ENCODE results near the gene ABCG1. TPM values are rescaled to one million over a fixed set of nuclear protein-coding genes. Genes with fewer than 3 reads are reported as not detected.

Gene ABCG1
- total RNA-seq (2021) (4.4 and 5.6 TPM in 2 replicates), Bru-seq, nascent RNA (percentile 28 among the genes with signal in this experiment), BruChase-seq, experiment 1, labeled RNA remaining after a 2-hour chase (percentile 29 among the genes with signal in this experiment), BruChase-seq, experiment 2, labeled RNA remaining after a 6-hour chase (percentile 29 among the genes with signal in this experiment)
- long read RNA-seq, transcript ABCG1-205 (15 exons, 2,998 nt): major isoform, 7 of 11 reads
- long read RNA-seq, partial matches to known transcripts: 1 of 11 reads
- long read RNA-seq, other reads (novel, unspliced or antisense): 2 of 11 reads

DNA sequence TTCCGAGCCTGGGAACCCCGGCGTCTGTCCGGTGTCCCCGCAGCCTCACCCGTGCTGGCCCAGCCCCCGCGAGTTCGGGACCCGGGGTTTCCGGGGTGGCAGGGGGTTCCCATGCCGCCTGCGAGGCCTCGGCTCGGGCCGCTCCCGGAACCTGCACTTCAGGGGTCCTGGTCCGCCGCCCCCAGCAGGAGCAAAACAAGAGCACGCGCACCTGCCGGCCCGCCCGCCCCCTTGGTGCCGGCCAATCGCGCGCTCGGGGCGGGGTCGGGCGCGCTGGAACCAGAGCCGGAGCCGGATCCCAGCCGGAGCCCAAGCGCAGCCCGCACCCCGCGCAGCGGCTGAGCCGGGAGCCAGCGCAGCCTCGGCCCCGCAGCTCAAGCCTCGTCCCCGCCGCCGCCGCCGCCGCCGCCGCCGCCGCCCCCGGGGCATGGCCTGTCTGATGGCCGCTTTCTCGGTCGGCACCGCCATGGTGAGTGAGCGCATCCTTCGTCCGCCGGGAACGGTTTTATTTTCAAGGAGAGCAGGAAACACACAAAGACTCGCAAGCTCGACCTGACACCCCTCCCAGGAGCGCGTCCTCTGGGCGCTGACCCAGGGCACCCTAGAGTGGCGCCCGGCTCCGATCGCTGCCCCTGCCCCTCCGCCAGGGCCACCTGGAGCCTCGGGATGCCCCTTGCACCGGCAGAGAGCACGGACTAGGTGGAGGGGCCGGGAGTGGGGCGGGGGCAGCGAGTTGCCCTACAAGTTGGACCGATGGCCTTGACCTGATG, at the start of gene ABCG1:
TSS of gene ABCG1 (plus strand) at position 305 of the 770 bp plus-strand sequence. CDS start at position 428, 123 bp downstream.
- H3K27ac ChIP-seq: no peak within 1 kb of the TSS
- intact Hi-C loops (cut with micrococcal nuclease; ENCODE audit: unreplicated experiment): no loop called here
- H3K36me3 ChIP-seq (ENCODE audit: low read depth): no peaks in the 10 kb centered on the region
- no peaks in the 10 kb centered on the region for H4K20me1 ChIP-seq (ENCODE audit: insufficient read depth)
- peaks cover 13% of the 10 kb centered on the region for H3K4me1 ChIP-seq (replicated peaks; ENCODE audit: insufficient read depth)
- no peaks in the 10 kb centered on the region for H3K27me3 ChIP-seq (ENCODE audit: insufficient read depth, low read depth)
- CTCF ChIA-PET: interaction anchor here (0.6 kb wide), 1 partner anchor 11 kb away, joined by 3 read pairs; no protein-coding TSS in a partner anchor
- POLR2A ChIA-PET (ENCODE audit: unreplicated experiment): no interaction called here
- no peaks in the 10 kb centered on the region for H3K9me3 ChIP-seq (ENCODE audit: insufficient read depth, low read depth)
- H3K79me2 ChIP-seq (ENCODE audit: low read depth): peaks cover 8% of the 10 kb centered on the region; the same call in 1 of the 2 replicates
- H2AFZ ChIP-seq: peak within 1 kb of the TSS; percentile 75
- no peaks in the 10 kb centered on the region; the same call in 1 of the 2 replicates for H3F3A ChIP-seq (ENCODE audit: insufficient read depth, low read depth)
- no TSS peak for BruUV-seq (replicated peaks)
- DNase-seq: peak in 1 of 2 experiments; percentile 31
- peak within 1 kb of the TSS; percentile 87 for H3K4me2 ChIP-seq
- TF ChIP-seq CTCF (conservative IDR thresholded peaks at IDR 0.05) (no peak), EZH2 (IDR thresholded peaks at IDR 0.05; ENCODE audit: low read depth) (no peak)
- no peaks in the 10 kb centered on the region for H3K9me2 ChIP-seq (ENCODE audit: insufficient read depth)
- H3K4me3 ChIP-seq: peak within 1 kb of the TSS; percentile 86

DNA sequence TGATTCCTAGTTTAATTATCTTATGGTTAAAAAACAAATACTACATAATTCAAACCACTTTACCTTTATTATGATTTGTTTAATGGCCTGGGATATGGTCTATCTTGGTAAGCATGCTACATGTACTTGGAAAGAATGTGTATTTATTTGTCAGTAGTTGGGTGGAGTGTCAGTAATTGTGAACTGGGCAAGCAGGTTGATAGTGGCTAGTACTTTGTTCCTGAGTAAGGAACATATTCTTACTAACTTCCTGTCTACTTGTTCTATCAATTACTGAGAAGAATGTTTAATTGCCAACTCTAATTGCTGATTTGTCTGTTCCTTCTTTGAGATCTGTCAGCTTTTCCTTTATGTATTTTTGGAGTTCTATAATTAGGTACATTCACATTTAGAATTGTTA, 49.2 kb upstream of the ABCG1 start:
- no peak for DNase-seq

More for the DNA sequence above, 49.2 kb upstream of the ABCG1 start:
- TF ChIP-seq EZH2 (IDR thresholded peaks at IDR 0.05; ENCODE audit: low read depth): no peak
- TF ChIP-seq CTCF (conservative IDR thresholded peaks at IDR 0.05): no peak
- CTCF ChIA-PET: no interaction called here
- POLR2A ChIA-PET (ENCODE audit: unreplicated experiment): no interaction called here
- no peak overlapping the region for H3K4me2 ChIP-seq
- H3K27me3 ChIP-seq (ENCODE audit: insufficient read depth, low read depth): no peaks in the 10 kb centered on the region
- H4K20me1 ChIP-seq (ENCODE audit: insufficient read depth): no peaks in the 10 kb centered on the region
- no peak overlapping the region for H2AFZ ChIP-seq
- BruUV-seq (replicated peaks): no TSS peak
- intact Hi-C loops (cut with micrococcal nuclease; ENCODE audit: unreplicated experiment): loop anchor here (5.0 kb wide), 1 partner anchor 88 kb away; no protein-coding TSS in a partner anchor
- H3K36me3 ChIP-seq (ENCODE audit: low read depth): no peaks in the 10 kb centered on the region
- no peak overlapping the region for H3K27ac ChIP-seq
- no peaks in the 10 kb centered on the region for H3K4me1 ChIP-seq (replicated peaks; ENCODE audit: insufficient read depth)
- H3K4me3 ChIP-seq: no peak overlapping the region
- no peaks in the 10 kb centered on the region for H3K9me2 ChIP-seq (ENCODE audit: insufficient read depth)
- H3F3A ChIP-seq (ENCODE audit: insufficient read depth, low read depth): no peaks in the 10 kb centered on the region
- no peaks in the 10 kb centered on the region for H3K9me3 ChIP-seq (ENCODE audit: insufficient read depth, low read depth)
- H3K79me2 ChIP-seq (ENCODE audit: low read depth): no peaks in the 10 kb centered on the region
